ENCODE data around the gene FBXO36. TPM values are rescaled to one million over a fixed set of nuclear protein-coding genes. Genes with fewer than 3 reads are reported as not detected.
A peak's percentile ranks its signal among the peaks of the same experiment; 100 is the strongest.

Gene FBXO36
- total RNA-seq, 4 donors from 2014 or later, result 4.7 to 17.9 (median 11.3) TPM

DNA sequence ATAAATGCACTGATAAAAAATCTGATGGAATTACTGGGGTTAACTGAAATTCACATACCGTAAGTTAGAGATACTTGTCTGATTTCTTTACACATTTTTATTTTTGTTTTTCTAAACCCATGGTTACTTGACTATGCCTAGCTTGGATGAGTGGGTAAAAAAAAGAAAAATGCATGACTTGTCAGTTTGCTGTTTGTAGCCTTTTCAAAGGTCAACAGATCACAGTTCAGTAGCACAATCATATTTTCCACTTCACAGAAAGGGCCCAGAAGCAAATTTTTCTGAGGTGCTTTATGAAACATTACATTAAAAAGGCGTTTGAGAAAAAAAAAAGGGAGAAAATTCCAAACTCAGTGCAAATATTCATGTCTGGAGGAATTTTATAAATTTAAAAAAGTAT, 130.0 kb downstream of the FBXO36 start:
- DNase-seq, result no peak
- Histone ChIP-seq H3K4me1 (peaks cover 8 to 21% of the 10 kb centered on the region in 2 donors), H3K4me3 (replicated peaks in 1 of 3) (no peak overlapping the region), H3K27ac (peak overlapping the region in 2 of 3 donors; percentile 52 to 53), H3K27me3 (no peaks in the 10 kb centered on the region), H3K9me3 (no peaks in the 10 kb centered on the region), H3K36me3 (no peaks in the 10 kb centered on the region)
- TF ChIP-seq POLR2A (IDR thresholded peaks at IDR 0.05), result no peak
- TF ChIP-seq, protein P1, sequence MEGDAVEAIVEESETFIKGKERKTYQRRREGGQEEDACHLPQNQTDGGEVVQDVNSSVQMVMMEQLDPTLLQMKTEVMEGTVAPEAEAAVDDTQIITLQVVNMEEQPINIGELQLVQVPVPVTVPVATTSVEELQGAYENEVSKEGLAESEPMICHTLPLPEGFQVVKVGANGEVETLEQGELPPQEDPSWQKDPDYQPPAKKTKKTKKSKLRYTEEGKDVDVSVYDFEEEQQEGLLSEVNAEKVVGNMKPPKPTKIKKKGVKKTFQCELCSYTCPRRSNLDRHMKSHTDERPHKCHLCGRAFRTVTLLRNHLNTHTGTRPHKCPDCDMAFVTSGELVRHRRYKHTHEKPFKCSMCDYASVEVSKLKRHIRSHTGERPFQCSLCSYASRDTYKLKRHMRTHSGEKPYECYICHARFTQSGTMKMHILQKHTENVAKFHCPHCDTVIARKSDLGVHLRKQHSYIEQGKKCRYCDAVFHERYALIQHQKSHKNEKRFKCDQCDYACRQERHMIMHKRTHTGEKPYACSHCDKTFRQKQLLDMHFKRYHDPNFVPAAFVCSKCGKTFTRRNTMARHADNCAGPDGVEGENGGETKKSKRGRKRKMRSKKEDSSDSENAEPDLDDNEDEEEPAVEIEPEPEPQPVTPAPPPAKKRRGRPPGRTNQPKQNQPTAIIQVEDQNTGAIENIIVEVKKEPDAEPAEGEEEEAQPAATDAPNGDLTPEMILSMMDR (IDR thresholded peaks at IDR 0.05), result no peak
- 48 to 51% methylated on average over 2 of the region's 2 CpGs for WGBS, 2 donors
- intact Hi-C loops (cut with DNase I), result no loop called here

DNA sequence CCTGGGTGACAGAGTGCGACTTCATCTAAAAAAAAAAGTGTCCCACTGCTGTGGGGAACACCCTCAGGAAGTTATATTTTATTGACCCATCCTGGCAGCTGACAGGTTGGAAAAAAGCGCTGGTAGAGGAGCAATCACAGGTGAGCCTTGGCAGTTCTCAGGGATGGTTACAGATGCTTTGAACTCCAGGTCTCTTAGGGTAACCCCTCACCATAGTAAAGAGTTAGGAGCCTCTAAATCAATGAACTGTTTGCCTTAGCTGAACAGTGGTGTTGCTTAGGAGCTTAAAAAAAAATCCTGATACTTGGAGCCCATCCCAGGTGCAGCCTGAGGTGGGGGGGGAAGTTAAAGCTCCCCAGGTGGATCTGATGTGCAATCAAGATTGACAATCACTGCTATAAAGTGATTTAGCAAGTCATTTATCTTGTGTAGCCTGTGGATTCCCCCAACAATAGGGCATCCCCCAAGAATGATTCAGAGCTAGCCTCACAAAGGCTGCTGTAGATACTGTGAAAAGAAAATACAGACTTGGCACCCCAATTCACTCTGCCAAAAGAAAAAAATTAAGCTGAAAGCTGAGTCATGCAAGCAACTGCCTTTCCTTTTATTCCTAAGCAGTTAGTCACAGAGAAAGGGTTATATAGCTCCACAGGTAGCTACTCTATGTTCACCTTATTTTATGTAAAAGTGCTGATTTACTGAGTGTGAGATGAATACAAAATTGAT, 131.6 kb downstream of the FBXO36 start:
- Histone ChIP-seq H3K36me3 (no peaks in the 10 kb centered on the region), H3K9me3 (no peaks in the 10 kb centered on the region), H3K27ac (peak overlapping the region in 2 of 3 donors; percentile 30 to 53), H3K4me3 (replicated peaks in 1 of 3) (no peak overlapping the region), H3K4me1 (peaks cover 8 to 21% of the 10 kb centered on the region in 2 donors), H3K27me3 (no peaks in the 10 kb centered on the region)
- no peak for TF ChIP-seq POLR2A (IDR thresholded peaks at IDR 0.05)
- TF ChIP-seq, protein P1 (IDR thresholded peaks at IDR 0.05), result no peak
- no peak for DNase-seq
- intact Hi-C loops (cut with DNase I), result no loop called here
- WGBS, 2 donors, result 100% methylated on average over 2 of the region's 2 CpGs

DNA sequence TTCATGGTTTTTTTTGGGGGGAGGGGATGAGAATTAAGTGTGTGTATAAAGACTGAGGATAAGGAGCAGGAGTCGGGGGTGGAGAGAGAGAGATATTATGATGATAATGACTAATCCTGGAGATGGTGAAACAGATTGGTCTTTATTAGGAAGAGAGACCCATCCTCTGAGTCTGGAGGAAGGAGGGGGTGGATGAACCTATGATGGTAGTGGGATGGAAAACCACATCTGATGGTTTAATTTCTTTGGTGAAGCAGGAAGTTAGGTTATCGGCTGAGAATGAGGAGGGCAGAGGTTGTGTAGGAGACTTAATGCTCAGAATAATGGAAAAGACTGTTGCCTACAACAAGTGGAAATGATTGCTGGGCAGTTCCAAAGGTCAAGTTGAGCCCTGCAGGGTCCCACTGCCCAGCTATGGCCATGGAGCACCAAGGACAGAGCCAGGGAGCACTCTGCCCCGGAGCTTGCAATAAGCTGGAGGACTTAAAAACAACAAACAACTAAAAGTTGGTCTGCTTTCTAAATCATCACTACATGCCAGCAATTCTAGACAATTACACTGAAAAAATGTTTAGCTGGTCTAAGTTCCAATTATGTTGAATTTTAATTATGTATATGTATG, 138.5 kb downstream of the FBXO36 start:
- DNase-seq, result no peak
- intact Hi-C loops (cut with DNase I), result no loop called here
- no peaks in the 10 kb centered on the region for H3K4me1 ChIP-seq
- H3K9me3 ChIP-seq, result no peaks in the 10 kb centered on the region
- WGBS, 2 donors, result 86 to 88% methylated on average over 3 of the region's 3 CpGs
- no peaks in the 10 kb centered on the region for H3K27me3 ChIP-seq
- H3K36me3 ChIP-seq, result no peaks in the 10 kb centered on the region
- no peak overlapping the region for H3K27ac ChIP-seq
- TF ChIP-seq, protein P1 (IDR thresholded peaks at IDR 0.05), result no peak
- no peak for TF ChIP-seq POLR2A (IDR thresholded peaks at IDR 0.05)
- no peak overlapping the region for H3K4me3 ChIP-seq (replicated peaks in 1 of 3)

Small RNA genes lying within 50 kb of the gene (small RNA-seq; reads per million reads assigned to genes)
- gene RNU6-1027P, result not detected
- gene RNU6-613P, result not detected
- not detected for gene RNU6-964P
- not detected for gene RNY4P19

Other genes with a start within 250 kb of the FBXO36 start
- under 1 TPM in 3 of 4 donors, not detected in 1; 0.13 to 0.93 (median 0.42) TPM for gene DNER, start 207.9 kb upstream of the FBXO36 start, total RNA-seq
- gene TRIP12, start 494 bp upstream of the FBXO36 start, total RNA-seq, result 100 to 1,000 TPM; 155 to 273 (median 184) TPM
- gene SLC16A14, start 146.4 kb downstream of the FBXO36 start, total RNA-seq, result 1 to 10 TPM; 1.8 to 3.8 (median 2.0) TPM

Data from thyroid gland (tissue), 4 donors.